Natural killer cell (primary cell): ENCODE measurements around the gene GALNT10. TPM values are rescaled to one million over a fixed set of nuclear protein-coding genes. Genes with fewer than 3 reads are reported as not detected.

ENCODE experiments used
- ATAC-seq, 3 donors: fragments of 150-1000 bp in 2 of 3; fragments of 200-7000 bp in 1 of 3; cut with Tn5 transposase; 1 replicate in 1 of 3; 2 replicates in 2 of 3; pipeline ENCODE4 v1.10.0; 2021; ENCODE audit warnings: mild to moderate bottlenecking in 2 of 3, moderate library complexity in 2 of 3
- DNase-seq, 2 donors: peaks; one replicate each; pipeline versions ENCODE4 v3.0.0 to v3.0.0-alpha.2; 2013 to 2021; ENCODE audit warnings: mixed read lengths in 1 of 2
- H3K27ac ChIP-seq: one replicate; pipeline ENCODE4 v1.5.1; 2013; ENCODE audit warnings: mild to moderate bottlenecking, low read length
- H3K27me3 ChIP-seq: one replicate; pipeline ENCODE4 v1.6.1; 2013; ENCODE audit warnings: low read length; ENCODE audit not compliant: control insufficient read depth, insufficient read depth
- H3K36me3 ChIP-seq: one replicate; pipeline ENCODE4 v1.6.1; 2013; ENCODE audit warnings: low read length; ENCODE audit not compliant: control insufficient read depth, insufficient read depth
- H3K4me1 ChIP-seq: one replicate; pipeline ENCODE4 v1.6.1; 2013; ENCODE audit warnings: low read length; ENCODE audit not compliant: control insufficient read depth, insufficient read depth
- H3K4me3 ChIP-seq: one replicate; pipeline ENCODE4 v1.5.1; 2013; ENCODE audit warnings: low read length
- H3K9me3 ChIP-seq: one replicate; pipeline ENCODE4 v1.6.1; 2013; ENCODE audit warnings: low read length; ENCODE audit not compliant: control insufficient read depth, insufficient read depth
- H3K27ac Mint-ChIP-seq, 2 donors: one replicate each; pipeline ENCODE4 v1.8.0; 2022; ENCODE audit warnings: mild to moderate bottlenecking in 2 of 2, mixed read lengths in 2 of 2, moderate library complexity in 1 of 2
- H3K27me3 Mint-ChIP-seq, 2 donors: one replicate each; pipeline ENCODE4 v1.8.0; 2022; ENCODE audit warnings: low read depth in 2 of 2, mixed read lengths in 2 of 2
- H3K36me3 Mint-ChIP-seq: one replicate; pipeline ENCODE4 v1.8.0; 2022; ENCODE audit warnings: mixed read lengths
- H3K4me1 Mint-ChIP-seq, 2 donors: one replicate each; pipeline ENCODE4 v1.8.0; 2022; ENCODE audit warnings: mixed read lengths in 2 of 2
- H3K4me3 Mint-ChIP-seq: one replicate; pipeline ENCODE4 v1.8.0; 2022; ENCODE audit warnings: mild to moderate bottlenecking, moderate library complexity, mixed read lengths
- H3K9me3 Mint-ChIP-seq, 2 donors: one replicate each; pipeline ENCODE4 v1.8.0; 2022; ENCODE audit warnings: mixed read lengths in 2 of 2
- CTCF ChIP-seq: fragments of 200-600 bp; IDR thresholded peaks from one replicate; pipeline ENCODE4 v1.8.0; 2022; ENCODE audit warnings: antibody characterized with exemption
- WGBS: methylation state at CpG from one replicate; pipeline ENCODE4 v1.1.7; 2013; ENCODE audit warnings: missing lambda C conversion rate; ENCODE audit not compliant: insufficient coverage; 5-methylcytosine and 5-hydroxymethylcytosine counted together
- intact Hi-C: fragments of 100-400 bp; cut with micrococcal nuclease; formaldehyde crosslinking; loops from one replicate; pipeline ENCODE4 v1.14.2; 2022
- total RNA-seq, 4 donors: library from RNA; stranded (reverse); fragments of 120-200 nt in 1 of 4; gene quantifications; one replicate each; pipeline versions ENCODE4 v1.2.3 to v1.2.4, GENCODE V29; 2013 to 2022

Gene GALNT10
- total RNA-seq, 3 donors from 2014 or later (not counting 1 experiment from before 2014, with no cell fraction given) = 77.0 to 92.6 (median 77.6) TPM

GRCh38 chr5:154373326-154373725 is 182.8 kb downstream of the GALNT10 start:
- Histone ChIP-seq H3K9me3 (no peaks in the 10 kb centered on the region), H3K4me3 (no peak overlapping the region), H3K4me1 (no peaks in the 10 kb centered on the region), H3K36me3 (peaks cover 35% of the 10 kb centered on the region), H3K27me3 (no peaks in the 10 kb centered on the region), H3K27ac (no peak overlapping the region)
- Mint-ChIP-seq H3K4me1 (peaks cover 11 to 32% of the 10 kb centered on the region in 2 donors), H3K27ac (no peak overlapping the region), H3K9me3 (no peaks in the 10 kb centered on the region), H3K27me3 (no peaks in the 10 kb centered on the region), H3K36me3 (peaks cover 15% of the 10 kb centered on the region), H3K4me3 (no peak overlapping the region)
- intact Hi-C loops = no loop called here
- WGBS = 83% methylated on average over 1 of the region's 4 CpGs
- ATAC-seq (no peak), DNase-seq (no peak)
- TF ChIP-seq CTCF = no peak

GRCh38 chr5:154373729-154374179 is 183.2 kb downstream of the GALNT10 start:
- H3K4me1 Mint-ChIP-seq = peaks cover 11 to 32% of the 10 kb centered on the region in 2 donors

GRCh38 chr5:154374264-154374663 is 183.7 kb downstream of the GALNT10 start:
- Mint-ChIP-seq H3K27me3 (no peaks in the 10 kb centered on the region), H3K36me3 (peaks cover 15% of the 10 kb centered on the region), H3K4me3 (no peak overlapping the region), H3K4me1 (peaks cover 11 to 32% of the 10 kb centered on the region in 2 donors), H3K9me3 (no peaks in the 10 kb centered on the region), H3K27ac (no peak overlapping the region)
- intact Hi-C loops = no loop called here
- no peak overlapping the region for H3K27ac ChIP-seq
- DNase-seq (no peak), ATAC-seq (no peak)
- no peaks in the 10 kb centered on the region for H3K9me3 ChIP-seq
- H3K4me3 ChIP-seq = no peak overlapping the region
- H3K4me1 ChIP-seq = no peaks in the 10 kb centered on the region
- WGBS = 99% methylated on average over 4 of the region's 4 CpGs
- H3K27me3 ChIP-seq = no peaks in the 10 kb centered on the region
- peaks cover 35% of the 10 kb centered on the region for H3K36me3 ChIP-seq
- TF ChIP-seq CTCF = no peak

More at GRCh38 chr5:154373729-154374179, 183.2 kb downstream of the GALNT10 start:
- TF ChIP-seq CTCF = no peak
- no peak for ATAC-seq
- 96% methylated on average over 8 of the region's 8 CpGs for WGBS
- intact Hi-C loops = no loop called here
- no peaks in the 10 kb centered on the region for H3K9me3 ChIP-seq
- H3K4me3 Mint-ChIP-seq = no peak overlapping the region
- no peaks in the 10 kb centered on the region for H3K9me3 Mint-ChIP-seq
- peaks cover 35% of the 10 kb centered on the region for H3K36me3 ChIP-seq
- no peak overlapping the region for H3K4me3 ChIP-seq
- H3K27me3 Mint-ChIP-seq = no peaks in the 10 kb centered on the region
- no peak overlapping the region for H3K27ac ChIP-seq
- no peak for DNase-seq
- H3K27ac Mint-ChIP-seq = no peak overlapping the region
- no peaks in the 10 kb centered on the region for H3K27me3 ChIP-seq
- peaks cover 15% of the 10 kb centered on the region for H3K36me3 Mint-ChIP-seq
- no peaks in the 10 kb centered on the region for H3K4me1 ChIP-seq

- peaks cover 13 to 26% of the 10 kb centered on the region in 2 donors for H3K4me1 Mint-ChIP-seq
- H3K27ac Mint-ChIP-seq = no peak overlapping the region
- Histone ChIP-seq H3K4me3 (no peak overlapping the region), H3K36me3 (peaks cover 33% of the 10 kb centered on the region), H3K4me1 (no peaks in the 10 kb centered on the region), H3K27me3 (no peaks in the 10 kb centered on the region), H3K27ac (no peak overlapping the region), H3K9me3 (no peaks in the 10 kb centered on the region)
- no peak overlapping the region for H3K4me3 Mint-ChIP-seq
- intact Hi-C loops = no loop called here
- no peaks in the 10 kb centered on the region for H3K9me3 Mint-ChIP-seq
- peaks cover 17% of the 10 kb centered on the region for H3K36me3 Mint-ChIP-seq
- no peak for TF ChIP-seq CTCF
- no peak for DNase-seq
- 95% methylated on average over 3 of the region's 3 CpGs for WGBS
- no peaks in the 10 kb centered on the region for H3K27me3 Mint-ChIP-seq
- ATAC-seq = no peak
Observed at GRCh38 chr5:154375329-154376008, 184.9 kb downstream of the GALNT10 start.
